GM20431 (cell line): ENCODE results near the gene SH3BP4.

Experiments used
- in situ Hi-C: fragments of 300-500 bp; cut with MseI, MboI; formaldehyde crosslinking; loops from one replicate; pipeline ENCODE4 v1.15.0; 2020; ENCODE audit warnings: low sequenced_read_pairs; ENCODE audit not compliant: unreplicated experiment

Gene SH3BP4, protein sequence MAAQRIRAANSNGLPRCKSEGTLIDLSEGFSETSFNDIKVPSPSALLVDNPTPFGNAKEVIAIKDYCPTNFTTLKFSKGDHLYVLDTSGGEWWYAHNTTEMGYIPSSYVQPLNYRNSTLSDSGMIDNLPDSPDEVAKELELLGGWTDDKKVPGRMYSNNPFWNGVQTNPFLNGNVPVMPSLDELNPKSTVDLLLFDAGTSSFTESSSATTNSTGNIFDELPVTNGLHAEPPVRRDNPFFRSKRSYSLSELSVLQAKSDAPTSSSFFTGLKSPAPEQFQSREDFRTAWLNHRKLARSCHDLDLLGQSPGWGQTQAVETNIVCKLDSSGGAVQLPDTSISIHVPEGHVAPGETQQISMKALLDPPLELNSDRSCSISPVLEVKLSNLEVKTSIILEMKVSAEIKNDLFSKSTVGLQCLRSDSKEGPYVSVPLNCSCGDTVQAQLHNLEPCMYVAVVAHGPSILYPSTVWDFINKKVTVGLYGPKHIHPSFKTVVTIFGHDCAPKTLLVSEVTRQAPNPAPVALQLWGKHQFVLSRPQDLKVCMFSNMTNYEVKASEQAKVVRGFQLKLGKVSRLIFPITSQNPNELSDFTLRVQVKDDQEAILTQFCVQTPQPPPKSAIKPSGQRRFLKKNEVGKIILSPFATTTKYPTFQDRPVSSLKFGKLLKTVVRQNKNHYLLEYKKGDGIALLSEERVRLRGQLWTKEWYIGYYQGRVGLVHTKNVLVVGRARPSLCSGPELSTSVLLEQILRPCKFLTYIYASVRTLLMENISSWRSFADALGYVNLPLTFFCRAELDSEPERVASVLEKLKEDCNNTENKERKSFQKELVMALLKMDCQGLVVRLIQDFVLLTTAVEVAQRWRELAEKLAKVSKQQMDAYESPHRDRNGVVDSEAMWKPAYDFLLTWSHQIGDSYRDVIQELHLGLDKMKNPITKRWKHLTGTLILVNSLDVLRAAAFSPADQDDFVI

DNA sequence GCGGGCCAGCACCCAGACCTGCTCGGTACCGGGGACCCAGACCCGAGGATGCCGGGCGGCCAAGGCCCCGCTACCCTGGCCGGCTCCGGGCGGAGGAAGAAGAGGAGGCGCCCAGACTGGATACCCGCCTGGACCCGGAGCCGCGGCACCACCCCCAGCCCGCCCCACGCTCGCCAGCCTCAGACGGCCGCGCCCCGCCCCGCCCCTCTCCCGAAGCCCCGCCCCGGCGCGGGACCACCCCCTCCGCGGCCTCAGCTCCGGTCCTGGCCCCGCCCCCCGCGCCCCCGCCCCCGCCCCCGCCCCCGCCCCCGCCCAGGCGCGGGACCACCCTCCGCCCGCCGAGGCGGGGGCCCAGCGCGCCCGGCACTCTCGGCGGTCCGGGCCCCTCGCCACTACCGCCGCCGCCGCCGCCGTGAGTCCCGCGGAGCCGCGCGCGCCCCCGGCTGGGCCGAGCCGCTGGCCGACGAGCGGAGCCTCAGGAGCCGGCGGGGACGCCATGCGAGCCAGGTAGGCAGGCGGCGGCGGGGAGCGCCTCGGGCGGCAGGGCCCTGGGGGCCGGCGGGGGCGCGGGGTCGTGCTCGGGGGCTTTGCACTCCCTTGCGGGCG lies at the start of gene SH3BP4:
SH3BP4 (plus strand) TSS at position 354 of the 606 bp plus-strand sequence. CDS start 82,986 bp downstream, outside the sequence.
- in situ Hi-C loops = no loop called here

DNA sequence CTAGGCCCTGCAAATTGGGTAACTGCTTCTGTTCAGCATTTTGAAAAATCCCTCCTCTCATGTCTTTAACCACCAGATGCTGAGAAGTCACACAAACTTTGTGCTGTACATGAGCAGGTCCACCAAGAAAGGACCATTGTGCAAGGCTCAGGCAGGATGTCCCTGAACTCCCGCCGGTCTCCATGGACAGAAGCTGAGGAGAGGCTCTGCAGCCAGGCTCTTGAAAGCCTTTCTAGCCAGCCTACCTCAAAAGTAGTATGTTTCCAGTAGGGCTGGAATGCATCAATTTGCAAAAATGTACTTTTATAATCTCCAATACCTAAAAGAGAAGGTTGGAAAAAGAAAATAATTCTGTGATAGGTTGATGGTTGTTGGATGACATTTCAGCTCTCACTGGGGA lies 47.0 kb upstream of the SH3BP4 start:
- in situ Hi-C loops = no loop called here

DNA sequence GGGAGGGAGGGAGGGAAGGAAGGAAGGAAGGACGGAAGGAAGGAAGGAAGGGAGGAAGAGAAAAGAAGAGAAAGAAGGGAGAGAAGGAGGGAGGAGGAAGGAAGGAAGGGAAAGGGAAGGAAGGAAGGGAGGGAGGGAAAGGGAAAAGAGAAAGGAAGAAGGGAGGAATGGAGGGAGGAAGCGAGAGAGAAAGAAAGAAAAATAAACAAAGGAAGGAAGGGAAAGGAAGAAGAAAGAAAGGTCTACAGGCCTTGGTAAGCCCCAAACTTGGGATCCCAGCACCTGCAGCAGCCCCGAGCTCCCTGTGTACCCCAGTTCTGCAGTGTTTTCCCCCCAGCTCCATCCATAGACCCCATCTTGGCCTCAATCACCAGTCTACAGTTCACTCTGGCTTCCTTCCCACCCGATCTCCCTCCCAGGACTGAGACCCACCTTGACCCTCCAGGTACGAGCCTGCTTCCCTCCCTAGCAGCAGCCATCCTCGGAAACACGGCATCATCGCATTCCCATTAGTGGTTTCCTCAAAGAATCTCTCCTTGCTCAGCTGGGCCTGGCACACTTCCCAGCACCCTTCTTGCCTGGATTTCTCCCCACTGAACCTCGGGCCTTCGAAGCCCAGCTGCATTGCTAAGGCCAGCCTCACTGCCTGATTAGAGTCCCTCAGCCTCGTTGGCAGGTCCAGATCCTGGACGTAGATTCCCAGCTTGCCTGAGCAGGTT lies 46.1 kb upstream of the SH3BP4 start:
- in situ Hi-C loops = no loop called here

DNA sequence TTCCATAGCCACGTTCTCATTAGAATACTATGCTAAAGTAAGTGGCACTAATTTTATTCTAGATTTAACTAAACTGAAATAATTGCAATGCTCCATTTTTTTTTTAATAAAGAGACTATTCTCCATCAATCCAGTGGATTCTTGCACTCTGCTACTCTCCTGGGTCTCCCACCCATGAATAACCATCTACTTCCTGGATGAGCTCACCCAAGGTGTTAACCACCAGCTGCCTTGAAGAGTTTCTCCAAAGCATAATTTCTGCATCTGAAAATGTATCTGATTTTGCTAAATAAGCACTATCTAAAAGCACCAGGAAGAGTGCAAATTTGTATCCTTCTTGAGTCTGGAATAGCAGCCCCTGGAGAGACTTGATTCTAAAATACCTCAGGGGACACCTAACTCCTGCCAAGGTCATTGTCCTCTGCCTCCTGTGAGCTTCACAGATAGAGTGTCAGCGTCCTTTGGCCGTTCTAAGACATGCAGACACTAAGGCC lies 41.6 kb upstream of the SH3BP4 start:
- in situ Hi-C loops = no loop called here

DNA sequence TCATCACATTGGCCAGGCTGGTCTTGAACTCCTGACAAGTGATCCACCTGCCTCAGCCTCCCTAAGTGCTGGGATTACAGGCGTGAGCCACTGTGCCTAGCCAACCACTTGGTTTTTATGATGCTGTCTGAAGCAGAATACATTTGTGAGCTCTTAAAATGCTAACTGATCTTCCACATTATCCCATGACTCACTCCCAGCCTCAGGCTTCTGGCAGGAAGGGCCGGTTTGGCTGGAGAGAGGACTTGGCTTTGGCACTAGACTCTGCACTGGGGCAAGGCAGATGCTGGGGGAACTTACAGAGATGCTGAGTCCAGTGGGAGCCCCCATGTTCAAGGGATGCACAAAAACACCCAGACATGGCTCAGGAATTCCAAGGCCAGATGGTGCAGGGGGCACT lies 40.5 kb upstream of the SH3BP4 start:
- in situ Hi-C loops = no loop called here

DNA sequence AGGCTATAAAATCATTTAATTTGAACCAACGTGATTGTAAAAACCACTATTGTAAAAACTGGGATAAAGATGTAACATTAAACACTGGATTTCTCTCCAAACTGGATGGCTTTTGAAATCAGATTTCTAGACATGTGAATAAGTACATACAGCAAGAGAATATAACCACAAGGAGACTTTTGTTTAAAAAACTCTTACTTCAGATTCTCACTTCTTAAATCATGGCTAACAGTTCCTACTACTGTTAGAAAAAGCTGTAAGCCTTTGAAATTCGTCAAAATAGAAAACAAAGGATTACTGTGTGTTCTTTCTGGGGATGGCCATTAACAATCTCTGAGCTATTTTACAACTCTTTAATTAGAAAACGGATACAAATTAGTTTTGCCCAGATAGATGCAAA lies 39.4 kb upstream of the SH3BP4 start:
- in situ Hi-C loops = no loop called here

DNA sequence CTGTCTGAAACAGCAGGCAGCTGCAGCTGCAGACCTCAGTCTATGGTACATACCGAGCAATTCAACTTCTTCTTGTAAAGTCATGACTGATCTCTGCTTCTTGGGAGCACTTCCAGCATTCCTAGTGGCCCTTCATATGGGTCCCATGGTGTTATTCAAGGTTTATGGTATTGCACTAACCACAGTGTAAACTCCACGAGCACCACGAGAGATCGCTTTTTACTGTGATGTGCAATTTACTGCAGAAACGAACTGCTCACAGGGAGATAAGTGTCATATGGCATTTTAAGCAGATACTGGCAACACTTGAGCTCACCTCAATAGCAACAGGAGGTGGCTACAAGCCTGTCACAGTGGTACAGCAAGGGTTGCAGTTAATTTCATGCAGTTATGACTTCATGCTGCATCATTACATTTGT lies 38.6 kb upstream of the SH3BP4 start:
- in situ Hi-C loops = no loop called here

DNA sequence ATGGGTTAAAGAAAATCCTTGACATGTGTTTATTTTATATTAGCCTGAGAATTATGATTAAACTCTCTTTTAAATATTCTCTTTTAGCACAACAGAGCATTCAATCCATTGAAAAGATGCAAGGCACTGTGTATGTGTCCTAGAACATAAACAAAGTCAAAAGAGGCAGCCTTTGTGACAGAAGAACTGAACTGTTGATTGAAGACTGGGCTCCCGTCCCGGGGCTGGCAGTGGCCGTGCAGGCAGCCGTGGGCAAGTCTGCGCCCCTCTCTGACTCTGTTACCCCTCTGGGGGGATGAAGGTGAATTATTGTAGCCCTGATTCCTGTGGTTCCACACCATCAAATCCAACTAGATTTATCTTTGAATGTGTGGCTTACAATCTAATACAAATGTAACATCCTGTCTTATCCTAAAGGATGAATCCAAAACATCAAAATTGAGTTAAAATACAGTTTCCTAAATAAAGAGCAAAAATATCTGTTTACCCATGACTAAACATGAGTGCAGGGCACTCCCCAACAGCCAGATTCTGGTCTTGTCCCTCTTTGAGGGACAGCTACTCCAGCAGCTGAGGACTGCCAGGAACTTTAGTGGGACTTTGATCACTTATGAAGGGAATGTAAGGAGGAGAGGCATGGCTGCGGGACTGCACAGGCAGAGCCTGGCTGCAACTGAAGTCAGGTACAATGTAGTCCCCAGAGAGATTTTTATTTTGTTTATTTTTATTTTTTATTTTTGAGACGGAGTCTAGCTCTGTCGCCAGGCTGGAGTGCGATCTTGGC lies 37.3 kb upstream of the SH3BP4 start:
- in situ Hi-C loops = no loop called here

DNA sequence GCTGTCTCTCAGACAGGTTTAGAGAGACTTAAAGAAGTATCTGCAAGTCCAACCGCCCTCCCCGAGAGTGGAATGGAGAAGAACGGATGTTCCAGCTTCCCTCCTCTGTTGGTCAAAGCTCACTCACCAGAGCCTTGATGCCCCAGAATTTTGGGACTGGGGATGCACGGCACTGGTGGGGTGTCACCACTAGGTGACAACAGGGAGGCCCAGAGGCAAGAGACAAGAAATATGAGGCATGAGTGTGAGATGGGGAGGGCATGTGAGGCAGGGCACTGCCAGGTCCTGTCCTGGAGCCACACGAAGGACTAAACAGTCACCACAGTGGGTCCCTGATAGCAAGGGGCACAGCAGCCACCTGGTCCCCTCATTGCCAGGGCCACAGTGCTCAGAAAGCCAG lies 35.1 kb upstream of the SH3BP4 start:
- in situ Hi-C loops = no loop called here

DNA sequence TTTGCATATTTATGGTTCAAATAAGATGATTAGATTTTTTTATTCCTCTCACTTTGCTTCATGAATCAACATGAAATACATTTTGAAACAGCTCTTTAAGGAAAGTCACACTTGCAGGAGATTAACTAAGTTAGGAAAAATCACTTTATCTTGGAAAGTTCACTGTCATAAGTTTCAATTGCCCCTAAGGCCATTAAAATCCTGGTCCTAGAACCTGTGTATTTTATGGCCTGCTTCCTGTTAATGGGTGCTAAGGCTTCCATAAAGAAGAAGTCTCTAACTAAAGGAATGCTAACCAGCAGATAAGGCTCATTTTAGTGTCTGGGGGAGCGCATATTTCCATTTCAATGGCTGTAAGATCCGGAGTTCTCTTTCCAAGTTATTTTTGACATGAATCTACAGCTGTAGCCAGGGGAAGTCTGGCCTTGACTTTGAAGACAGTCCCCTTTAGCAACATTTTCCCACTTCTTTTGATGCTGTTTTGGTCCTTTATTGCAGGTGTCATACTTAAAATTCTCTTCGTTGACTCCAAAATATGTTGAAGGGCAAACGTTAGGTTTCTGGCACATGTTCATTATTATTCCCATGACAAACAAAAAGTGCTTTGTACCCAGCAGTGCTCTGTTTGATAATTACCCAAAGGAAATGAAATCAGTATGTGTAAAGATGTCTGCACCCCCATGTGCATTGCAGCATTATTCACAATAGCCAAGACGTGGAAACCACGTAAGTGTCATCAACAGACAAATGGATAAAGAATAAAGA lies 34.4 kb upstream of the SH3BP4 start:
- in situ Hi-C loops = no loop called here

DNA sequence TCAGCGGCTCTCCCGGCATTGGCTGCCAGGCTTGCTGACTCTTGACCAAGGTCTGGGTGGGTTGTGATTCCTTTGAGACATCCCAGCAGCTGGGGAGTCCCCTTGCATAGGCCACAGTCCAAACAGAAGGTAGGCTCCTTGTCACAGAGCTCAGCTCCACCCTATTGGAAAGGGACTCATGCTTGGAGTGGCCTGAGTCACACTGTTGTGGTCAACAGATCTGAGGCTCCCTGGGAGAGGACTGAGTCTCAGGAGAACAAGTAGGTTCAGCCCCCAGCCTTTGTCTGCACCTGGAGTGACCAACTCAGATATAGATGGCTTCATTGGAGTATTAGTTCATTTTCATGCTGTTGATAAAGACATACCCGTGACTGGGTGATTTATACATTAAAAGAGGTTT lies 32.1 kb upstream of the SH3BP4 start:
- in situ Hi-C loops = no loop called here

DNA sequence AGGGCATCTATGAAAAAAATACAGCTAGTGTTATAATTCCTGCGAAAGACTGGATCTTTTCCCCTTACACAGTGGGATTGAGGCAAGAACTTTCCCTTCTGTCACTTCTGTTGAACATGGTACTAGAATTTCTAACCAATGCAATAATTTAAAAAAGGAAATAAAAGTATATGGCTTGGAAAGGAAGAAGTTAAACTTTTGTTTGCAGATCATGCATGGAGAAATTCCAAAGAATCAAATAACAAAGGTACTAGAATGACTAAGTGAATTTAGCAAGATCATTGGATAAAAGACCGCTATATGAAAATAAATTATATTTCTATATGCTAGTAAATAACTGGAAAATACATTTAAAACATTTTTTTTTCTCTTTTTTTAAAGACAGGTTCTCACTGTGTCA lies 31.0 kb upstream of the SH3BP4 start:
- in situ Hi-C loops = no loop called here

DNA sequence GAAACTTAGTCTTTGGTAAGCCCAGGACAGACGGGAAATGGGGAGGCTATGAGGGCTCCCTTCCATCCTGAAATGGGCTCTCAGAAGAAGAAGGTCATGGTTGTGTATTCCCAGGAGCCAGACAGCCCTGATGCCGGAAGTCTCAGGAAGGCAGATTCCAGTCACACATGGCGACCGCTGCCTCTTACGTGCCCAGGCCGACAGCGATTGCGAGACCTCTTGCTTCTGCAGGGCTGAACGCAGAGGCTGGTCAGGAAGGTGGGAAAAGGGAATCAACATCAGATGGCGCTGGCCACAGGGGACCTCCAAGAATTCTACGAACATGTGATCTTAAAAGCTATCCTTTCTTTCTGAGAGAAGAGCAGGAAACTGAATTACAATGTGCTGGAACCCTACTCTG lies 22.8 kb upstream of the SH3BP4 start:
- in situ Hi-C loops = no loop called here

DNA sequence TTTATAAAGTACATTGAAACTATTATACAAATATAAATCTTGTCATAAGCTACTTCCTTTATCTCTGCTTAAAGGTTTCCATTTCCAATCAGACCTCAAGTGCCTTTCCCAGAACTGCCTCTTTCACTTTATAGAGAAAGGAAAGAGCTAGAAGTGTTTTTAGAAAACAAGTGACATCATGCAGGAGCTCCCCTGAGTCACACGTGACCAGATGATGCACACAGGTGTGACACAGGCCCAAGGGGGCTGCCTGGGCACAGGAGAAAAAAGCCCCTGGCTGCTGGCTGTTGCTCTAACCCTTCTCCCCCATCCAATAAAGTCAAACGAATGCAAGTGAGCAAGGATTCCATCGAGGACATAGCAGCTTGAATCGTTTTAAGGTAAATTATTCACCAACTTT lies 21.4 kb upstream of the SH3BP4 start:
- in situ Hi-C loops = no loop called here

DNA sequence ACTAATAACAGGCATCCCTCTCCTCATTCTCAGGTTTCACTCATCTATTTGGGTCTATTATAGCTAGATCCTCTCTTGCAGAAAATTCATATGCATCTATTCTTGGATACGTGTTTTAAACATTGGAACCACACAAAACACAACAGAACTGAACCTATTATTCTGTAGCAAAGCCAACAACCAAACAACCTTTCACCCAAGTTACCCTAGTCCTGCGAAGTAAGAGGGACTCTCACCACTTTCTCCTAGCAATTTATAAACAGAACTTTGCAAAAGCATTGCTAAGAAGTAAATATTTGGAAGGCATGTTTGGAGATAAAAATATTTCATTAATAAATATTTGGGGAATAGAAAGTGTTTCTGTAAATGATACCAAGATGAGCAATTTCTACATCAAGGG lies 20.4 kb upstream of the SH3BP4 start:
- in situ Hi-C loops = no loop called here

DNA sequence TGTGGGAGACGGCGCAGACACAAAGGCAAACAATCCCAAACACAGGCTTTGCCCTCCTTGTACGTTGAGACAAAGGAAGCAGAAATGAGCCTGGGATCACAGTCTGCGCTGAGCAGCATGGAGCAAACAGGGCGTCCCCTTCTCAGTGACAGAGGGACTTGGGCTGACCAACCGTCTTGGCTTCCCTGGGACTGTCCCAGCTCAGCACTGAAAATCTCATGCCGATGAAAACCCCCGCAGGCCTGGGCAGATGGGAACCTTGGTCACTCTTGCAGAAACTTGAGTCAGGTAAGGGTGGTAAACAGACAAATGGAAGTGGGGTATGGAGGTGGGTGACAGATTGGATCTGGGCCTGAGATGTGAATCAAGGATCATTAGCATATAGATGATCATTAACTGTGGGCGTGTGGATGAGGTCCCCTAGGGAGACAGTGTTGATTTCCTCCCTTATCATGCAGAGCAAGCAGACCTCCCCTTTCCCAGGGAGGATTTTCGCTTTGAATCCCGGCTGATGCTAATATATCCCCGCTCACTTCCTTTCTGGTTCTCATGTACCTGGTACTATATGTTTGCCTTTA lies 19.1 kb upstream of the SH3BP4 start:
- in situ Hi-C loops = no loop called here

DNA sequence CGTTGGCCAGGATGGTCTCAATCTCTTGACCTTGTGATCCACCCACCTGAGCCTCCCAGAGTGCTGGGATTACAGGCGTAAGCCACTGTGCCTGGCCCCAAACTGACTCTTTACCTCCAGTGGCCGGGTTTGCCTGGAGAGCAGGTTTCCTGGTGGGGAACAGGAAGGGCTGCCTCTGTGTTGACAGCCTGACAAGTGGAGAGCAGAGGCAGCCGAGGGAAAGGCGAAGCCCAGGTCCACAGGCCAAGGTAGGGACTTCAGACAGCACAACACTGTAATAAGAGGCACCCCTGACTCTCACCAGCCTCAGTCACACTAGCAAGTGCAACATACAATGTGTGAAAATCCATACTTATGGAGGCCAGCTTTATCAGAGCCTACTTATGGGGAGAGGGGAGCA lies 16.5 kb upstream of the SH3BP4 start:
- in situ Hi-C loops = no loop called here

DNA sequence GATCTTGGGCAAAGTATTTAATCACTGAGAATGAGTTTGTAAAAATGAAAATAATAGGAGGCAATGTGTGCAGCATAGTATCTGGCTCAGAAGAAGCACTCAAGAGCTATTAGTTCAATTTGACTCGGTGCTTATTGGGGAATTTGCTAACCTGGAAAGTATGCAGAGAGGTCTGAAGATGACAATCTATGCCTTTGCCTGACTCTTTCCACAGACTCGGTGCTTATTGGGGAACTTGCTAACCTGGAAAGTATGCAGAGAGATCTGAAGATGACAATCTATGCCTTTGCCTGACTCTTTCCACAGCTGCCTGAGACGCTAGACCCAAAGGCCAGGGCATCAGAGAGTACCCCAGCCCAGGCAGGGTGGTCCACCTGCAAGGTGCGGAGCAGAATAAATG lies 12.2 kb upstream of the SH3BP4 start:
- in situ Hi-C loops = no loop called here
